GM15510 (cell line): ENCODE data around the gene OSBPL9.

Experiments used
- POLR2A ChIP-seq: IDR thresholded peaks from 3 replicates; pipeline ENCODE4 v1.6.1; 2011; ENCODE audit warnings: borderline replicate concordance; ENCODE audit not compliant: insufficient read length; ENCODE audit errors: extremely low read depth

The OSBPL9 gene

GRCh38 chr1:51708911-51709760 lies 92.2 kb downstream of the OSBPL9 start:
- TF ChIP-seq POLR2A = no peak

- no peak for TF ChIP-seq POLR2A
Measured at GRCh38 chr1:51709951-51710350, 93.1 kb downstream of the OSBPL9 start.

- TF ChIP-seq POLR2A = no peak
Measured at GRCh38 chr1:51712590-51712989, 95.7 kb downstream of the OSBPL9 start.

DNA sequence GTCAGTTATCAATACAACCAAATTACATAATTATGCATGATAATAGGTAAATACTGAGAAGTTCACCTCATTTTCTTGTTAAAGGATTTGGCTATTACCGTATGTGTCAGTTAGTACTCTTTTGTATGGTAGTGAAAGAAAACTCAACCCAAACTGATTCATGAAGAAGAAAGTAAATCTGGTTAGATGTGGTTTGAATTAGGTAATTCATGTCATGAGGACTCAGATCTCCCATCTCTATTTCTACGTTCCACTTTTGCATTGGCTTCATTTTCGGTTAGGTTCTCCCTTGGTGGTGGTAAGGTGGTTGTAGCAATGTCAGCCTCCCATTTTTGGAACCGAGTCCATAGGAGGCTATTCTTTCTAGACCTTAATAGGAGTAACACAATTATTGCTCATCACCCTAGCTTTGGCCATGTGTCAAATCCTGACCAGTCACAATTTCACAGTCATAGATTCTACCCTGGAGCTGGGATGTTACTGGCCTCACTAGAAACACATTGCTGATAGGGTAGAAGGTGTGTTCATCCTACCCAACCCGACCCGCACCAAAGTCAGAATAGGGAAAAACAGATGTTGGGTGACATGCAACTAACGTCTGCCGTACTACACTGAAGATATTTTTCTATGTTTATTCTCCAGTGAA lies 97.6 kb downstream of the OSBPL9 start:
- TF ChIP-seq POLR2A = no peak

GRCh38 chr1:51715369-51715768 lies 98.5 kb downstream of the OSBPL9 start:
- TF ChIP-seq POLR2A = no peak

DNA sequence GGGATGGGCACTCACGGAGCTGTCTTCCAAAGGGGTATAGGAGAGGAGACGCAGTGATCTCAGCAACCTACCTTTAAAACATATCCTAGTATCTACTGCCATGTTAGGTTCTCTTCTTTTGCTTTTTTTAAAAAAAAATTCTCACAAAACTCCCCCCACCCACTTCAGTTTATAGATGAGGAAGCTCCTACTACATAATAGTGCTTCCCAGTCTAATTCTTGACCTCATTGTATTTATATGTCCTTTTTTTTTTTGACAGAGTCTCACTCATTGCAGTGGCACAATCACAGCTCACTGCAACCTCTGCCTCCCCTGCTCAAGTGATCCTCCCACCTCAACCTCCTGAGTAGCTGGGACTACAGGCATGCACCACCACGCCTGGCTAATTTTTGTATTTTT lies 99.9 kb downstream of the OSBPL9 start:
- TF ChIP-seq POLR2A = no peak

GRCh38 chr1:51717842-51718241 lies 101.0 kb downstream of the OSBPL9 start:
- no peak for TF ChIP-seq POLR2A

DNA sequence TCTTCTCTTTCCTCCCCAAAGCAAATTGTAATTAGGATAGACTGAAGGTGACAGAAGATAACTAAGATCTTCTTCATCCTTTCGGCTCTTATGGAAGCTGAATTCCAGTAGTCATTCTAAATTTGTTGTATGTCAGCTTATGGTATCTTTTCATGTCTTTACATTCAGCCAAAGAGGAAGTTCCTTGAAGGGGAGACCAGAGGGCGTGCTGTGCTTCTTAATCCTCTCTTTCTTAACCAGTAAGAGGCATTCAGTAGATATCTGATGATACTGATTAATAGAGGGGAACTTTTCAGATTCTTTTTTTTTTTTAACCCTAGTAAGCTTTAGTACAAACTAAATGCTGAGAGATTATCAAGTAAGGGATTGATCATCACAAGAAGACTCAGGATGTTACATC lies 102.3 kb downstream of the OSBPL9 start:
- no peak for TF ChIP-seq POLR2A

DNA sequence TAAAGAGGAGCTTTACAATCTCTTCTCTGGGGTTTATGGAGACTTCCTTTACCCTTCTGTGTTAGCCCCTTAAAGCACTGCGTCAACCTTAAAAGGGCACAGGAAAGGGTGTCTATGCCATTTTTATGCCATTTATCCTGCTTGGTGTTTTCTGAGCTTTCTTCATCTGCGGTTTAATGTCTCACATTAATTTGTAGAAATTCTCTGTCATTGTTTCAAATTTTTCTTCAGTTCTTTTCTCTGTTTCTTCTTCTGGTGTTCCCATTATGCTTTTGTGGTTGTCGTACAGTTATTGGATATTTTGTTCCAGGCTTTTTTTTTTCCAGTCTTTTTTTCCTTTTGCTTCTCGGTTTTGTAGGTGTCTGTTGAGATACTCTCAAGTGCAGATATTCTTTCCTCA lies 107.9 kb downstream of the OSBPL9 start:
- TF ChIP-seq POLR2A = no peak

DNA sequence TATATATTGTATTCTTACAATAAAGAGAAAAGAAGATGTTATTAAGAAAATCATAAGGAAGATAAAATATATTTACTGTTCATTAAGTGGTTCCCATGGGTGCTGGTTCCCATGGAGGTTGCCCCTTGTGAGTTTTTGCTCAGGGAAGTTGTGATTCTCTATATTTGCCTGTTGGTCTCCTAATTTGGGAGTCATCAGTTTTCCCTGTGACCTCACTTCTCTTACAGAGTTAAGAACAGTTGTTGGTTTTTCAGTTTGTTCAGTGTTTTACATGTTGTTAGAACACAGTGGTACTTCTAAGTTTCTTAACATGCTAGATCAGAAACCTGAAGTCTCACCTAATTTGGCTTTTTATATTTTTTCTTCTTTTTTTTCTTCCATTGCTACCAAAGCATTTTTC lies 109.2 kb downstream of the OSBPL9 start:
- TF ChIP-seq POLR2A = no peak

DNA sequence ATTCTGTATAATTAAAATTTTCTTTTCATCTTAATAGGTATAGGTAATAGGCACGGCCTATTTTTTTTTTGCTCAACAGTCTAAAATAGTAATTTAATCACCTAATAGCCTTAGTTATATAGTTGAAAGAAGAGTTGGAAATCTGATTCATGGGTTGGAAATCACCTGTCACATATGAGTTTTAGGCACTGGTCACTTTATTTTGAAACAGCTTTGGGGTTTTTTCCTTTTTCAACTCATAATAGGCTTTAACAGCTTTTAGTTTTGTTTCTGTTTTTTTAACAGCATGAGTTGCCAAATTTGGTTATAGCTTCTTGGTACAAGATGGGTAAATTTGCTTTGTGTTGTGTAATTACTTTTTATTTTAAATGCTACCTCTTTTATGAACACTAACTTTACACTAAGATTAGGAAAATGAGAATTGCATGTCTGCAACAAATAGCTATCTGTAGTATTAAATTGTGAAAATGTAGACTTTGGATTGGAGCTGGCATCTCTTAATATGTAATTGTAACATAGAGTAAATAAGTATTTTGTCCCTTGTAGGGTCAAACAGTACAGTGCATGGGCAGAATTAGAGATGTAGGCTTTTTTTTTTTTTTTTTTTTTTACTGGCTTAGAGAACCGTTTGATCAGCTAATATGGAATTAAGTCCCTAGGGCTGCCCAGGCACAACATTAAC lies 109.8 kb downstream of the OSBPL9 start:
- TF ChIP-seq POLR2A = no peak

- no peak for TF ChIP-seq POLR2A
Measured at GRCh38 chr1:51727366-51727765, 110.5 kb downstream of the OSBPL9 start.

GRCh38 chr1:51728611-51729155 lies 111.8 kb downstream of the OSBPL9 start:
- no peak for TF ChIP-seq POLR2A

- TF ChIP-seq POLR2A = peak; percentile 76
Measured at GRCh38 chr1:51729156-51729823, 112.4 kb downstream of the OSBPL9 start.

GRCh38 chr1:51729824-51730301 lies 113.0 kb downstream of the OSBPL9 start:
- TF ChIP-seq POLR2A = peak; percentile 46

- no peak for TF ChIP-seq POLR2A
Measured at GRCh38 chr1:51731998-51732397, 115.1 kb downstream of the OSBPL9 start.
